H1 (cell line): ENCODE data around the gene ARHGAP26. TPM values are rescaled to one million over a fixed set of nuclear protein-coding genes. Genes with fewer than 3 reads are reported as not detected.

Experiments used
- CTCF ChIA-PET: fragments of 300-600 bp; sonication (Branson Sonifier 250); formaldehyde crosslinking; loops from one replicate; lab custom pipeline; 2021; ENCODE audit not compliant: partially characterized antibody; lab: Charles Lee
- POLR2A ChIA-PET: fragments of 300-600 bp; sonication (Branson Sonifier 250); formaldehyde crosslinking; loops from one replicate; lab custom pipeline; 2021; ENCODE audit warnings: inconsistent platforms; ENCODE audit not compliant: partially characterized antibody; lab: Charles Lee
- DNase-seq, 2 experiments: peaks; one replicate each; pipeline versions ENCODE4 v3.0.0 to v3.0.0-alpha.2; 2010 to 2022; ENCODE audit warnings: low spot score in 2 of 2, low read depth in 1 of 2, mixed read lengths in 1 of 2
- FAIRE-seq: peaks from 2 replicates; lab custom pipeline; 2011; peaks lifted over from hg19 to GRCh38; lab: Jason Lieb, UNC
- H2AFZ ChIP-seq: 2 replicates; pipeline ENCODE4 v1.8.1; 2012; ENCODE audit warnings: low read length, inconsistent platforms
- H2AK5ac ChIP-seq: 2 replicates; pipeline ENCODE4 v1.6.1; 2013; ENCODE audit warnings: low read depth, low read length
- H2BK120ac ChIP-seq: replicated peaks from 2 replicates; pipeline ENCODE3; 2013; ENCODE audit warnings: low read depth, low read length, inconsistent platforms
- H2BK12ac ChIP-seq: 2 replicates; pipeline ENCODE4 v1.6.1; 2013; ENCODE audit warnings: low read depth, low read length
- H2BK15ac ChIP-seq: 2 replicates; pipeline ENCODE4 v1.6.1; 2013; ENCODE audit warnings: low read length
- H2BK20ac ChIP-seq: 2 replicates; pipeline ENCODE4 v1.6.1; 2013; ENCODE audit warnings: low read length
- H2BK5ac ChIP-seq: 2 replicates; pipeline ENCODE4 v1.6.1; 2013; ENCODE audit warnings: low read depth, low read length
- H3K14ac ChIP-seq: 2 replicates; pipeline ENCODE4 v1.6.1; 2013; ENCODE audit warnings: inconsistent platforms; ENCODE audit not compliant: insufficient read length
- H3K18ac ChIP-seq: 2 replicates; pipeline ENCODE4 v1.6.1; 2013; ENCODE audit warnings: low read length; ENCODE audit errors: extremely low read depth
- H3K23ac ChIP-seq: 2 replicates; pipeline ENCODE4 v1.6.1; 2013; ENCODE audit warnings: inconsistent platforms; ENCODE audit not compliant: insufficient read length
- H3K23me2 ChIP-seq: 2 replicates; pipeline ENCODE4 v1.6.1; 2013; ENCODE audit warnings: low read depth, low read length
- H3K27ac ChIP-seq: 2 replicates; pipeline ENCODE4 v1.6.1; 2011; ENCODE audit warnings: low read depth, low read length, inconsistent platforms
- H3K27me3 ChIP-seq, 4 experiments: replicated peaks in 1 of 4; 1 replicate in 1 of 4; 2 replicates in 3 of 4; pipeline versions ENCODE4 v1.6.1 to v1.8.1; 2011 to 2013; ENCODE audit warnings: low read length in 3 of 4, mild to moderate bottlenecking in 3 of 4, inconsistent platforms in 2 of 4, mixed read lengths in 2 of 4, moderate library complexity in 1 of 4; ENCODE audit not compliant: control insufficient read depth in 3 of 4, insufficient read depth in 3 of 4; ENCODE audit errors: extremely low read depth in 1 of 4
- H3K36me3 ChIP-seq, 4 experiments: 2 replicates each; pipeline versions ENCODE4 v1.6.1 to v1.8.1; 2011 to 2013; ENCODE audit warnings: mild to moderate bottlenecking in 4 of 4, low read length in 3 of 4, moderate library complexity in 2 of 4, control low read depth in 1 of 4, inconsistent platforms in 1 of 4; ENCODE audit not compliant: insufficient read depth in 4 of 4, control insufficient read depth in 2 of 4
- H3K4ac ChIP-seq: replicated peaks from 2 replicates; pipeline ENCODE3; 2013; ENCODE audit warnings: low read length, low read depth, mixed read lengths, inconsistent platforms; ENCODE audit not compliant: insufficient read length
- H3K4me1 ChIP-seq, 4 experiments: replicated peaks in 1 of 4; 1 replicate in 1 of 4; 2 replicates in 3 of 4; pipeline versions ENCODE4 v1.6.1 to v1.8.1; 2011 to 2013; ENCODE audit warnings: low read length in 3 of 4, inconsistent platforms in 2 of 4, mixed read lengths in 1 of 4; ENCODE audit not compliant: insufficient read depth in 4 of 4, control insufficient read depth in 3 of 4
- H3K4me2 ChIP-seq, 2 experiments: 2 replicates each; pipeline versions ENCODE4 v1.6.1 to v1.8.1; 2011 to 2013; ENCODE audit warnings: low read depth in 2 of 2, low read length in 2 of 2, control low read depth in 1 of 2, inconsistent platforms in 1 of 2, mild to moderate bottlenecking in 1 of 2; ENCODE audit not compliant: insufficient read depth in 1 of 2
- H3K4me3 ChIP-seq, 4 experiments: fragments of 200-600, 300-600 bp in 1 of 4; sonication (generic), shearing (Covaris generic), sonication (Bioruptor Twin) in 1 of 4; 2 replicates each; pipeline versions ENCODE4 v1.5.1 to v1.8.1; 2011 to 2016; ENCODE audit warnings: low read length in 4 of 4, low read depth in 3 of 4, control low read depth in 2 of 4, inconsistent platforms in 2 of 4, mild to moderate bottlenecking in 2 of 4, mixed read lengths in 1 of 4, moderate library complexity in 1 of 4; ENCODE audit not compliant: insufficient read depth in 2 of 4; ENCODE audit errors: extremely low read depth in 1 of 4
- H3K56ac ChIP-seq: replicated peaks from 2 replicates; pipeline ENCODE3; 2013; ENCODE audit warnings: low read depth, mild to moderate bottlenecking, mixed read lengths, low read length, inconsistent platforms; ENCODE audit not compliant: insufficient read length
- H3K79me1 ChIP-seq: 2 replicates; pipeline ENCODE4 v1.6.1; 2013; ENCODE audit warnings: low read depth, low read length, control low read depth
- H3K79me2 ChIP-seq, 2 experiments: 2 replicates each; pipeline versions ENCODE4 v1.6.1 to v1.8.1; 2012 to 2013; ENCODE audit warnings: low read length in 2 of 2, mild to moderate bottlenecking in 2 of 2, inconsistent platforms in 1 of 2; ENCODE audit not compliant: insufficient read depth in 2 of 2, control insufficient read depth in 1 of 2
- H3K9ac ChIP-seq, 4 experiments: replicated peaks in 1 of 4; 1 replicate in 1 of 4; 2 replicates in 3 of 4; pipeline versions ENCODE4 v1.6.1 to v1.8.1; 2011 to 2013; ENCODE audit warnings: low read depth in 3 of 4, low read length in 3 of 4, control low read depth in 2 of 4, mild to moderate bottlenecking in 2 of 4, moderate library complexity in 2 of 4, inconsistent platforms in 1 of 4; ENCODE audit errors: extremely low read depth in 1 of 4
- H3K9me3 ChIP-seq, 2 experiments: 2 replicates each; pipeline versions ENCODE4 v1.6.1 to v1.8.1; 2012 to 2013; ENCODE audit warnings: mild to moderate bottlenecking in 2 of 2, moderate library complexity in 2 of 2, control low read depth in 1 of 2, inconsistent platforms in 1 of 2, low read depth in 1 of 2, low read length in 1 of 2, mixed read lengths in 1 of 2; ENCODE audit not compliant: insufficient read depth in 2 of 2
- H4K20me1 ChIP-seq, 2 experiments: replicated peaks in 1 of 2; 2 replicates each; pipeline versions ENCODE3 to v1.8.1; 2011 to 2013; ENCODE audit warnings: inconsistent platforms in 2 of 2, low read length in 2 of 2, mild to moderate bottlenecking in 1 of 2; ENCODE audit not compliant: insufficient read depth in 2 of 2, control insufficient read depth in 1 of 2
- H4K5ac ChIP-seq: 2 replicates; pipeline ENCODE4 v1.6.1; 2013; ENCODE audit warnings: low read length, low read depth, mixed read lengths, inconsistent platforms; ENCODE audit not compliant: insufficient read length
- H4K8ac ChIP-seq: 2 replicates; pipeline ENCODE4 v1.8.0; 2013; ENCODE audit warnings: mild to moderate bottlenecking, moderate library complexity, low read length, inconsistent platforms; ENCODE audit not compliant: insufficient read depth; ENCODE audit errors: extremely low read depth
- H4K91ac ChIP-seq: replicated peaks from 2 replicates; pipeline ENCODE3; 2013; ENCODE audit warnings: low read length, mixed read lengths, inconsistent platforms; ENCODE audit not compliant: insufficient read length
- BCL11A ChIP-seq, 2 experiments: IDR thresholded peaks; one replicate each; pipeline ENCODE4 v1.6.1; 2011; ENCODE audit warnings: low read depth in 2 of 2, low read length in 2 of 2, mild to moderate bottlenecking in 2 of 2
- CTCF ChIP-seq, 3 experiments: IDR thresholded peaks; 1 replicate in 2 of 3; 2 replicates in 1 of 3; pipeline versions ENCODE4 v1.5.1 to v1.6.1; 2011; ENCODE audit warnings: low read length in 3 of 3, mild to moderate bottlenecking in 3 of 3, inconsistent platforms in 2 of 3, low read depth in 1 of 3, moderate library complexity in 1 of 3; ENCODE audit not compliant: insufficient read depth in 1 of 3; ENCODE audit errors: control extremely low read depth in 1 of 3
- HDAC2 ChIP-seq, 2 experiments: fragments of 300-600 bp in 1 of 2; sonication (generic) in 1 of 2; IDR thresholded peaks; 2 replicates each; pipeline ENCODE4 v1.6.1; 2011 to 2012; ENCODE audit warnings: low read depth in 2 of 2, low read length in 2 of 2, mild to moderate bottlenecking in 2 of 2, moderate library complexity in 2 of 2, borderline replicate concordance in 1 of 2, inconsistent platforms in 1 of 2
- JUN ChIP-seq: IDR thresholded peaks from 2 replicates; pipeline ENCODE4 v1.6.1; 2011; ENCODE audit warnings: low read depth, mild to moderate bottlenecking, improper control_type of control experiment, low read length
- JUND ChIP-seq: IDR thresholded peaks from 2 replicates; pipeline ENCODE4 v1.6.1; 2011; ENCODE audit warnings: mild to moderate bottlenecking, improper control_type of control experiment, low read length
- RAD21 ChIP-seq, 2 experiments: IDR thresholded peaks in 1 of 2; conservative IDR thresholded peaks in 1 of 2; 2 replicates each; pipeline ENCODE4 v1.6.1; 2011; ENCODE audit warnings: low read depth in 2 of 2, low read length in 2 of 2, improper control_type of control experiment in 1 of 2, inconsistent platforms in 1 of 2, mild to moderate bottlenecking in 1 of 2, moderate library complexity in 1 of 2
- SAP30 ChIP-seq: fragments of 300-600 bp; sonication (generic); IDR thresholded peaks from 2 replicates; pipeline ENCODE4 v1.7.1; 2012; ENCODE audit warnings: low read length, moderate library complexity, mild to moderate bottlenecking, inconsistent platforms; ENCODE audit not compliant: insufficient read depth, insufficient replicate concordance
- SIN3A ChIP-seq, 2 experiments: IDR thresholded peaks in 1 of 2; conservative IDR thresholded peaks in 1 of 2; 2 replicates each; pipeline ENCODE4 v1.6.1; 2011 to 2012; ENCODE audit warnings: low read length in 2 of 2, improper control_type of control experiment in 1 of 2, low read depth in 1 of 2, mild to moderate bottlenecking in 1 of 2
- SUZ12 ChIP-seq: fragments of 200-600 bp; sonication (generic); IDR thresholded peaks from 2 replicates; pipeline ENCODE4 v1.6.1; 2012; ENCODE audit warnings: mild to moderate bottlenecking, inconsistent platforms, low read length, moderate library complexity, mixed read lengths
- WGBS, 2 experiments: shearing (Covaris generic) in 1 of 2; methylation state at CpG; one replicate each; pipeline versions ENCODE4 v1.1.6 to v1.1.7; 2013 to 2015; ENCODE audit warnings: low lambda C conversion rate in 2 of 2, mixed read lengths in 2 of 2, inconsistent platforms in 1 of 2, low coverage in 1 of 2, missing lambda C conversion rate in 1 of 2; ENCODE audit not compliant: insufficient replicate concordance in 2 of 2, insufficient coverage in 1 of 2, insufficient read length in 1 of 2; ENCODE audit errors: extremely low coverage in 1 of 2, missing lambda C conversion rate in 1 of 2; 5-methylcytosine and 5-hydroxymethylcytosine counted together
- polyA plus RNA-seq, 7 experiments: library from polyadenylated mRNA; depleted of rRNA in 3 of 7; stranded (reverse) in 5 of 7; unstranded in 2 of 7; fragments of >200 nt in 5 of 7; fragments of 200-250 nt in 2 of 7; gene quantifications; 1 replicate in 5 of 7; 2 replicates in 1 of 7; 4 replicates in 1 of 7; pipeline versions ENCODE4 v1.2.1 to v1.2.3, GENCODE V29; 2011 to 2013; ENCODE audit warnings: missing spikeins in 2 of 7, mixed read lengths in 2 of 7
- total RNA-seq: library from RNA; stranded (reverse); fragmentation: NEBNext Ultra II Directional; extraction: Animal tissue kit (Norgen Biotek cat#: 25700); gene quantifications from 2 replicates; pipeline ENCODE4 v1.2.1, GENCODE V29; 2021

ARHGAP26 gene
- total and polyA plus RNA-seq, 2 of the 8 experiments (the other 6 are each of a cell fraction or from before 2014, with no cell fraction given), result 7.1 to 24.8 TPM

GRCh38 chr5:142913728-142914338, 143.7 kb downstream of the ARHGAP26 start:
- Histone ChIP-seq H4K5ac (no peak overlapping the region), H3K4me3 (no peak overlapping the region), H3K23me2 (no peaks in the 10 kb centered on the region), H3K79me2 (no peaks in the 10 kb centered on the region), H3K36me3 (peaks cover 0 to 4% (median 0%) of the 10 kb centered on the region in 4 experiments; a peak in 4 of 8 replicates), H3K18ac (no peak overlapping the region), H4K8ac (no peak overlapping the region), H3K4me2 (no peak overlapping the region), H2BK20ac (no peak overlapping the region), H2BK120ac (no peak overlapping the region), H3K27ac (no peak overlapping the region), H3K14ac (no peak overlapping the region), H3K9me3 (no peaks in the 10 kb centered on the region), H3K56ac (no peak overlapping the region), H4K20me1 (no peaks in the 10 kb centered on the region), H3K4me1 (no peaks in the 10 kb centered on the region; a peak in 1 of 7 replicates), H2BK5ac (no peak overlapping the region), H3K27me3 (no peaks in the 10 kb centered on the region), H2AFZ (no peak overlapping the region), H3K79me1 (no peaks in the 10 kb centered on the region), H2AK5ac (no peak overlapping the region), H3K9ac (no peak overlapping the region), H2BK12ac (no peak overlapping the region), H2BK15ac (no peak overlapping the region), H3K4ac (no peak overlapping the region), H4K91ac (no peak overlapping the region), H3K23ac (no peak overlapping the region)
- FAIRE-seq (no peak), DNase-seq (no peak)
- 77% methylated on average over 9 of the region's 9 CpGs; no CpG with 5 or more reads in 1 of the 2 experiments for WGBS, 2 experiments
- CTCF ChIA-PET, result interaction anchor here (0.6 to 11.9 kb wide), 20 partner anchors 8 to 258 kb away, joined by 3 to 118 read pairs (median 10); no protein-coding TSS in a partner anchor
- POLR2A ChIA-PET, result no interaction called here
- TF ChIP-seq SUZ12 (no peak), SIN3A (conservative IDR thresholded peaks at IDR 0.05 in 1 of 2, IDR thresholded peaks at IDR 0.05 in 1 of 2; ENCODE audit: low read depth in 1 of 2, low read length in 2 of 2) (no peak), CTCF (IDR thresholded peaks at IDR 0.05; ENCODE audit: control extremely low read depth in 1 of 3, insufficient read depth in 1 of 3, low read depth in 1 of 3, low read length in 3 of 3) (peak; percentile 41 to 60 (median 57)), HDAC2 (IDR thresholded peaks at IDR 0.05; ENCODE audit: borderline replicate concordance in 1 of 2, low read depth in 2 of 2, low read length in 2 of 2) (no peak), SAP30 (no peak), JUN (no peak), BCL11A (IDR thresholded peaks at IDR 0.05; ENCODE audit: low read depth in 2 of 2, low read length in 2 of 2) (no peak), RAD21 (IDR thresholded peaks at IDR 0.05 in 1 of 2, conservative IDR thresholded peaks at IDR 0.05 in 1 of 2; ENCODE audit: low read depth in 2 of 2, low read length in 2 of 2) (peak; percentile 54 to 74), JUND (no peak)
